H54 (cell line): ENCODE measurements around the gene PPIL6.
"Not testable (repeated sequence)": the region's sequence is repeated elsewhere in the genome, so short reads cannot be mapped to it uniquely, and the experiment has no call there.

ENCODE experiments used
- DNase-seq: peaks from one replicate; pipeline ENCODE4 v3.0.0; 2011; ENCODE audit warnings: low spot score, mixed read lengths; ENCODE audit not compliant: insufficient read length
- FAIRE-seq: peaks from 3 replicates; lab custom pipeline; 2011; peaks lifted over from hg19 to GRCh38; lab: Jason Lieb, UNC
- POLR2A ChIP-seq: IDR thresholded peaks from 2 replicates; pipeline ENCODE4 v1.6.1; 2011; ENCODE audit warnings: low read depth, mild to moderate bottlenecking, low read length

Gene PPIL6

DNA sequence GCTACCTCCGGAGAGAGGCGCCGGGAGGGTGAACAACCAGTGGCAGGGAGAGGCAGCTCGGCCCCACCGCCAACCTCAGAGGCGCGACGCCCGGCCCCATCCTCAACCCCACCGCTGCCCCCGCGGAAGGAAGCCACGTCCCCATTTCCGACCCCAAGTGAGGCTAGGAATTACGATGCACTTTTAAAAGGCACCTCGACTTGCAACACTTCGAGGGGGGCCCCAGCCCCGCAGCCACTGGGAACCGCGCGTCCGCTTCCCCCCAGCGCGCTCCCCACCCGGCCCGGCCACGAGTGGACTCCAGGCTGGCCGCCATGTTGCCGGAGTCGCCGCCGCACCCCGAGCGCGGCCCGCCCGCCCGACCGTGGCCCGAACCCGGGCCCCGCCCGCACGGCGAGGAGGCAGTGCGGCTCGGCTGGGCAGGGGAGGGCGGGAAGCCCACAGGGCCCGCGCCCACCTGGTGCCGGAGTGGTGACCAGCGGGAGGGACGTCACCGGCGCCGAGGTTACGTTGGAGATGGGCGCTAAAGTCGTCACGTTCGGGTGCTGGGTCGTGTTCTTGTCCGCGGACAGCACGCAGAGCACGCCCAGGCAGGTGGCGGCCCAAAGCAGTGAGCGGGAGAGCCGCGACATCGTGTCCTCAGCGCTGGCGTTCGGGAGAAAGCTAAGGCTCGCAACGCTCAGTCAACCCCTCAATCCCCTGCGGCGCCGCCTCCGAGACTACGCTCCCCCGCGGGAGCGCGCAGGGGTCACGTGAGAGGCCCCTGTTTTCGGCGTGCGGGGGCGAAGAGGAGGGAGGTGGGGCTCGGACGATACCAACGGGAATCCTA lies 58.5 kb downstream of the PPIL6 start, which contains the start of gene CD164:
Gene CD164 (minus strand): TSS at position 721 of the 829 bp plus-strand sequence. CDS start 89 bp downstream, at position 632.
- FAIRE-seq = no peak
- DNase-seq = peak; percentile 67
- peak; percentile 92 for TF ChIP-seq POLR2A

DNA sequence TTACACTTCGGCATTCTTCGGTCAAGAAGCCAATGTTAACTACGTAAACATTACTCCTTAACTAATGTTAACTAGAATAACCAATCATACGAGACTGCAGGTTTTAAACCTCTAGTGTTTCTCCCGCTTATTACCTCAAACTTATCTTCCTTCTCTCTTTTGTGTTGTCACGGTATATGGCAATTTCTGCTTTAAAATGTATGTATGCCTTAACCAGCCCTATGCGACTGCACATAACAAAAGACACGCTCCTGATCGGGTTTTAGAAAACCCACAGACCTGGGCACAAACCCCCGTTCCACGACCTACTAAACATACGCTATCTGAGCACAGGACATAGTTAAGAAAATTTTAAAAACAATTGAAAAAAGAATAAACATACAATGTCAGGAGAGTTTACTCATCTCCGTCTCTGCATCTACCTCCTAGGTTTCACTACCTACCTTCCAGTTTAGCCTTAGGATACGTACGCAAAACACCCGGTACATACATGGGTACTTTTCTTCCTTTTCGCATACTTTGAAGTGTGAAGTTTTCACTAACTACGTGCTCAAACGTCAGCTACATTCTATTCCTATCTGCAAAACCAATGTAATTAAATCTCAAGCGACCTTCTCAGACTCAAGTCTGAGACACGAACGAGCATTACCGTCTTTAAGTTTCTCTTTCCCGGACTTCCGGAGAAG lies 59.2 kb downstream of the PPIL6 start:
- no peak for TF ChIP-seq POLR2A
- FAIRE-seq (no peak), DNase-seq (no peak)

- no peak for DNase-seq
- FAIRE-seq = no peak
- no peak for TF ChIP-seq POLR2A
Observed at GRCh38 chr6:109379711-109380110, 60.7 kb downstream of the PPIL6 start.

DNA sequence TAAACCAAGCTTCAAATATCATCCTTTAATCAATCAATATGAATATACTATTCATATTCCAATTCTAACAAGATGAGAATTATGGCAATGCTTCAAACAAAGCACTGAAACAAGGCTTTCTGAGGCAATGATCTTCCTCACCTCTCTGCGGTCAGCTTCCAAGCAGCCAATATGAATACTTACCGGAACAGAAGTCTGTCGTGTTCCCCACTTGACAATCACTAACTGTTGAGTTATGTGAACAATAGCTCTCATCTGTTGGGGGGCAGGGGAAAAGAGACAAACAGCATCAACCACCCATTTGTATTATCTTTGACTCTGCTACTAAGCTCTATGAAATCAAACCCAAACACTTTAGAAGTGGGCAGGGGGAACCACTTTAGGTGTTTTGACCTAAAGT lies 62.7 kb downstream of the PPIL6 start:
- FAIRE-seq = no peak
- no peak for DNase-seq
- TF ChIP-seq POLR2A = no peak

DNA sequence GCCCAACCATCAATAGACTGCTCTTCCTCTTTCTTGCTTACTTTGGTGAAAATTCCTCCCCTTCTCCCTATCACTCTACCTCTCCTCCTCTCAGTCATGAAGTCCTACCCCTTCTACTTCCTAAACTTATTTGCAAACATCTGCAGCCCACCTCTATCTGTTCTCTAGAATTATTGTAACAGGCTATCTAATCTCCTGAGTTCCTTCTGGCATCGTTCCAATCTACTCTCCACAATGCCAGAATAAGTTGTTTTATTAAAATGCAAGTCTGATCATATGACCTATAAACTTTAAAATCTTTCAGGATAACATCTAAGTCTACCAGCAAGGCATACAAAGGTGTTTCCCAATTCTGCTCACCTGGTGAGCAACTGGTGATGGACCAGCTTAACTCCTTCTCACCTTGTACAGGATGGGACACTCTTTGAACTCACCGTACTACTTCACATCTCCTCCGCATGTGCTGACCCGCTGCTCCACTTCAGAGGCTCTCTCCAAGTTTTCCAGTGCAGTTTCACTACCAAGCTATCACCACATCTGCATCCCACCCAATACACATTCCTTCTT lies 66.0 kb downstream of the PPIL6 start:
- no peak for DNase-seq
- no peak for FAIRE-seq
- TF ChIP-seq POLR2A = no peak

DNA sequence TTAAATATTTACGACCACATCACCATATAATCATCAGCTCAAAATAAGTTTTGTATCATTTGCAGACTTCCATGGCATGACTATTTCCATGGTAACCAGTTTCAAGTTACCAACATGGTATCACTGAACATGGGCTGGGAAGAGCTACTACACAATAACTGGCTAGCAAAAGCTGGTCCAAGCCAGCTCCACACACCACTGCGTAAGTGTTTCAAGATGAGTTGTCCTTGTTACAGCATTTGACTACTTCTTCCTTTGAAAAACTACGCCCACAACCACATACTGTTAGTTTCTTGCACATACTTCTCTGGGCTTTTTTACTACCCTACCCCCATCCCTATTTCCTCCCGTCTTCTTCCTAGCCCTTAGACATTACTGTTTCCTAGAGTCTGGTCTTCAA lies 66.7 kb downstream of the PPIL6 start:
- no peak for TF ChIP-seq POLR2A
- no peak for FAIRE-seq
- DNase-seq = no peak

DNA sequence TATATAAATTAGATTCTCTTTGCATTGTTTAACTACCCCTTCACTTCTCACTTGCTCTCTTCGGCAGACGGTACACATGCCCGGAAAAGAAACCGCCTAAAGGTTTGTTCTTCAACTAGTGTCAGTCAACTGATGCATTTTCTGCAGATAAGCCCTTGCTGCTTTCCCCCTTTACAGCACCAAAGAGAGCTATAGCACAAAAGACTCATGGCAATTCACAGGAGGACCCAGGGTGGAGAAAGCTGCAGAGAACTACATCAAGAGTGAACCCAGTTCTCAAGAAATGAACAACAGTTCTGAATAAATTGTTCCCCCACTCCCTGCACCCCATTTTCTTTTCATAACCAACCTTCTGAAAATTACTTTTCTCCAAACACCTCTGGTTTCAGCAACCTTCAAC lies 67.1 kb downstream of the PPIL6 start:
- no peak for TF ChIP-seq POLR2A
- no peak for FAIRE-seq
- DNase-seq = no peak

- TF ChIP-seq POLR2A = no peak
- DNase-seq (no peak), FAIRE-seq (no peak)
Observed at GRCh38 chr6:109372130-109372529, 68.3 kb downstream of the PPIL6 start.

DNA sequence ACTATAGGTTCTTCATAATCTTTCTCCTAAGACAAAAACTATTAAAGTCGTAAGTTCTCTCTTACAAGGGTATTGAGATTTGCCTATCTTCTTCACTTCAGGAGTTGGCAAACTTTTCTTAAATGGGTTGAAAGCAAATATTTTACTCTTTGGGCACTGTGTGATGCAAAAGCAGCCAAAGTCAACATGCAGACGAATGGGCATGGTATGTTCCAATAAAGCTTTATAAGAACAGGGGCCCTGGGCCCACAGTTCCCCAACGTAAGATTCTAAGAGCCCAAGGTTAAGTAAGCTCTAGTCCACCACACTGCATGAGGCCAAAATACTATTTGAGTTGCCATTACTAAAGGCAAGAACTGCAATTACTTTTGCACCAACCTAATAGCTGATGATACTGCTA lies 69.6 kb downstream of the PPIL6 start:
- no peak for TF ChIP-seq POLR2A

GRCh38 chr6:109370336-109370735 lies 70.1 kb downstream of the PPIL6 start:
- no peak for TF ChIP-seq POLR2A

More for the DNA sequence above, 69.6 kb downstream of the PPIL6 start:
- no peak for DNase-seq
- FAIRE-seq = no peak

DNA sequence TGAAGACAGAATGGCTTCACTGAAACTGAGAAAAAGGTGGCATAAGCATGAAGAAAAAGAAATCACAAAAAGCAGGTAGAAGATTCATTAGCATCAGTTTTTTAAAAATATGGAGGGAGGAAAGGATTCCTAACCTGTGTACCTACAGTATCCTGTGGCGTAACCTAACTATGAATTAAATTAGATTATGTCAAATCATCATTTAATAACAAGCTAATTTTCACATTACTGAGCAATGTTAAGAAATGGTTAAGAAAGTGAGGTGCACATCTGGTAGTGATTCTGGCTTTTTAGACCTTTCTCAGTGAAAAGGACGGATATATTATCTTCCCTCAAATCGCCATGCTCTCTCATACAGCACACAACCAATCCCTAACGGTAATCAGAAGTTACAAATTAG lies 70.7 kb downstream of the PPIL6 start:
- TF ChIP-seq POLR2A = no peak
- DNase-seq (no peak), FAIRE-seq (no peak)

More at GRCh38 chr6:109370336-109370735, 70.1 kb downstream of the PPIL6 start:
- FAIRE-seq = no peak
- no peak for DNase-seq

DNA sequence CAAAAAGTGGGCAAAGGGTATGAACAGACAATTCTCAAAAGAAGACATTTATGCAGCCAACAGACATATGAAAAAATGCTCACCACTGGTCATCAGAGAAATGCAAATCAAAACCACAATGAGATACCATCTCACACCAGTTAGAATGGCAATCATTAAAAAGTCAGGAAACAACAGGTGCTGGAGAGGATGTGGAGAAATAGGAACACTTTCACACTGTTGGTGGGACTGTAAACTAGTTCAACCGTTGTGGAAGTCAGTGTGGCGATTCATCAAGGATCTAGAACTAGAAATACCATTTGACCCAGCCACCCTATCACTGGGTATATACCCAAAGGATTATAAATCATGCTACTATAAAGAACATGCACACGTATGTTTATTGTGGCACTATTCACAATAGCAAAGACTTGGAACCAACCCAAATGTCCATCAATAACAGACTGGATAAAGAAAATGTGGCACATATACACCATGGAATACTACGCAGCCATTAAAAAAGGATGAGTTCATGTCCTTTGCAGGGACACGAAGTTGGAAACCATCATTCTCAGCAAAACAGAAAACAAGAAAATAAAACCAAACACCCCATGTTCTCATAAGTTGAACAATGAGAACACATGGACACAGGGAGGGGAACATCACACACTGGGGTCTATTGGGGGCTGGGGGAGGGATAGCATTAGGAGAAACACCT lies 75.9 kb downstream of the PPIL6 start:
- not testable (repeated sequence) for FAIRE-seq, DNase-seq

DNA sequence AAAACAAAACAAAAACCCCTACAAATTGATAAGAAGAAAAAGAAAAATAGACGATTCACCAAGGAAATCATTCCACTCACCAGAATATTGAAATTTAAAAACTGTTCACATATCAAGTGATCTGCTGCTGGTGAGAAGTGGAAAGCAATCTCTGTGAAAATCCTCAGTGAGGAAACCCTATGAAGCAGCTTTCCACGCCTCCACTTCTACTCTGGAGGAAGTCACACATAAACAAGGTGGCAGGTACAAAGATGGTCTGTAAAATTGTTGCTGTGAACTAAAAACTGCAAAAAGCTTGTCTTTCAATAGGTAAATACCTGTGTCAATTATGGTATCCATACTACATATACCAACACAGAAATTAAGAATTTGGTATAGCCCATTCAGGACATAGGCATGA lies 76.7 kb downstream of the PPIL6 start:
- no peak for DNase-seq
- TF ChIP-seq POLR2A = no peak
- no peak for FAIRE-seq
